Measurements from ENCODE around the gene PCID2.

Gene PCID2

GRCh38 chr13:113155201-113155600 lies 53.3 kb downstream of the PCID2 start:
- Histone ChIP-seq H3K36me3 (ENCODE audit: insufficient read depth, low read length) (peaks cover 5% of the 10 kb centered on the region; the same call in 1 of the 2 replicates), H3K9me3 (ENCODE audit: low read length) (peaks cover 8% of the 10 kb centered on the region), H3K4me2 (ENCODE audit: low read length) (no peak overlapping the region), H3K9me2 (ENCODE audit: low read depth, low read length) (no peaks in the 10 kb centered on the region), H3K27ac (ENCODE audit: low read depth, low read length, poor library complexity, severe bottlenecking) (no peak overlapping the region), H2AFZ (ENCODE audit: low read length) (no peak overlapping the region), H4K20me1 (ENCODE audit: insufficient read depth, low read length) (no peaks in the 10 kb centered on the region), H3K4me1 (ENCODE audit: insufficient read depth, low read length, severe bottlenecking) (peaks cover 17% of the 10 kb centered on the region), H3K4me3 (ENCODE audit: low read depth, low read length, poor library complexity, severe bottlenecking) (no peak overlapping the region), H3K27me3 (ENCODE audit: insufficient read depth, low read length) (peaks cover 26% of the 10 kb centered on the region; the same call in 1 of the 2 replicates), H3K9ac (ENCODE audit: low read length) (no peak overlapping the region), H3F3A (ENCODE audit: insufficient read depth, low read length) (no peaks in the 10 kb centered on the region), H3K79me2 (ENCODE audit: insufficient read depth, low read length) (no peaks in the 10 kb centered on the region)
- TF ChIP-seq EZH2 (IDR thresholded peaks at IDR 0.05; ENCODE audit: borderline replicate concordance, low read length) = no peak
- TF ChIP-seq CTCF (IDR thresholded peaks at IDR 0.05; ENCODE audit: low read length) = no peak

- Histone ChIP-seq H3K4me3 (ENCODE audit: low read depth, low read length, poor library complexity, severe bottlenecking) (peak overlapping the region; percentile 56), H3K36me3 (ENCODE audit: insufficient read depth, low read length) (peaks cover 5% of the 10 kb centered on the region; the same call in 1 of the 2 replicates), H2AFZ (ENCODE audit: low read length) (peak overlapping the region; percentile 98; the same call in 1 of the 2 replicates), H3K9me3 (ENCODE audit: low read length) (peaks cover 8% of the 10 kb centered on the region), H3K27ac (ENCODE audit: low read depth, low read length, poor library complexity, severe bottlenecking) (no peak overlapping the region), H3K4me2 (ENCODE audit: low read length) (peak overlapping the region; percentile 72), H3F3A (ENCODE audit: insufficient read depth, low read length) (no peaks in the 10 kb centered on the region), H3K4me1 (ENCODE audit: insufficient read depth, low read length, severe bottlenecking) (peaks cover 17% of the 10 kb centered on the region), H3K9me2 (ENCODE audit: low read depth, low read length) (no peaks in the 10 kb centered on the region), H3K79me2 (ENCODE audit: insufficient read depth, low read length) (no peaks in the 10 kb centered on the region), H4K20me1 (ENCODE audit: insufficient read depth, low read length) (no peaks in the 10 kb centered on the region), H3K9ac (ENCODE audit: low read length) (peak overlapping the region; percentile 12; the same call in 1 of the 2 replicates), H3K27me3 (ENCODE audit: insufficient read depth, low read length) (peaks cover 36% of the 10 kb centered on the region; the same call in 1 of the 2 replicates)
- TF ChIP-seq CTCF (IDR thresholded peaks at IDR 0.05; ENCODE audit: low read length) (no peak), EZH2 (IDR thresholded peaks at IDR 0.05; ENCODE audit: borderline replicate concordance, low read length) (no peak)
These were observed 54.4 kb downstream of the PCID2 start for GRCh38 chr13:113153810-113154748.

- H3K79me2 ChIP-seq (ENCODE audit: insufficient read depth, low read length) = no peaks in the 10 kb centered on the region
- H3K4me2 ChIP-seq (ENCODE audit: low read length) = peak overlapping the region; percentile 54
- no peak overlapping the region for H2AFZ ChIP-seq (ENCODE audit: low read length)
- H3K27ac ChIP-seq (ENCODE audit: low read depth, low read length, poor library complexity, severe bottlenecking) = no peak overlapping the region
- H3K36me3 ChIP-seq (ENCODE audit: insufficient read depth, low read length) = peaks cover 5% of the 10 kb centered on the region; the same call in 1 of the 2 replicates
- no peaks in the 10 kb centered on the region for H3F3A ChIP-seq (ENCODE audit: insufficient read depth, low read length)
- H3K27me3 ChIP-seq (ENCODE audit: insufficient read depth, low read length) = peaks cover 32% of the 10 kb centered on the region; the same call in 1 of the 2 replicates
- H3K9me3 ChIP-seq (ENCODE audit: low read length) = peaks cover 8% of the 10 kb centered on the region
- peak overlapping the region; percentile 7; the same call in 1 of the 2 replicates for H3K9ac ChIP-seq (ENCODE audit: low read length)
- no peaks in the 10 kb centered on the region for H4K20me1 ChIP-seq (ENCODE audit: insufficient read depth, low read length)
- peaks cover 17% of the 10 kb centered on the region for H3K4me1 ChIP-seq (ENCODE audit: insufficient read depth, low read length, severe bottlenecking)
- peak overlapping the region; percentile 42 for H3K4me3 ChIP-seq (ENCODE audit: low read depth, low read length, poor library complexity, severe bottlenecking)
- TF ChIP-seq CTCF (IDR thresholded peaks at IDR 0.05; ENCODE audit: low read length) = no peak
- TF ChIP-seq EZH2 (IDR thresholded peaks at IDR 0.05; ENCODE audit: borderline replicate concordance, low read length) = no peak
- no peaks in the 10 kb centered on the region for H3K9me2 ChIP-seq (ENCODE audit: low read depth, low read length)
These were observed 55.3 kb downstream of the PCID2 start for GRCh38 chr13:113152984-113153809.

All from OCI-LY1 (cell line).